Cerebellar cortex (tissue), 1 donor: Measurements from ENCODE around the gene ATP6V1G2.

Source experiments
- DNase-seq: peaks from one replicate; pipeline ENCODE4 v3.0.0-alpha.2; 2015; ENCODE audit warnings: low spot score

ATP6V1G2 gene

DNA sequence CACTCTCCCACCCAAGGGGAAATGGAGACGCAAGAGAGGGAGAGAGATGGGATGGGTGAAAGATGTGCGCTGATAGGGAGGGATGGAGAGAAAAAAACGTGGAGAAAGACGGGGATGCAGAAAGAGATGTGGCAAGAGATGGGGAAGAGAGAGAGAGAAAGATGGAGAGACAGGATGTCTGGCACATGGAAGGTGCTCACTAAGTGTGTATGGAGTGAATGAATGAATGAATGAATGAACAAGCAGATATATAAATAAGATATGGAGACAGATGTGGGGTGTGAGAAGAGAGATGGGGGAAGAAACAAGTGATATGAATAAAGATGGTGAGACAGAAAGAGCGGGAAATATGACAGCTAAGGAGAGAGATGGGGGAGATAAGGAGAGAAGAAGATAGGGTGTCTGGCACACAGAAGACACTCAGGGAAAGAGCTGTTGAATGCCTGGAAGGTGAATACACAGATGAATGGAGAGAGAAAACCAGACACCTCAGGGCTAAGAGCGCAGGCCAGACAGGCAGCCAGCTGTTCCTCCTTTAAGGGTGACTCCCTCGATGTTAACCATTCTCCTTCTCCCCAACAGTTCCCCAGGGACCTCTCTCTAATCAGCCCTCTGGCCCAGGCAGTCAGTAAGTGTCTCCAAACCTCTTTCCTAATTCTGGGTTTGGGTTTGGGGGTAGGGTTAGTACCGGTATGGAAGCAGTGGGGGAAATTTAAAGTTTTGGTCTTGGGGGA lies 29.7 kb upstream of the ATP6V1G2 start:
- no peak for DNase-seq

- no peak for DNase-seq
Measured at GRCh38 chr6:31575335-31575901, 29.0 kb upstream of the ATP6V1G2 start, which contains the start of gene TNF. TNF (plus strand) TSS chr6:31575565; CDS start chr6:31575742, 177 bp downstream.

- DNase-seq = no peak
Measured at GRCh38 chr6:31574106-31575061, 28.0 kb upstream of the ATP6V1G2 start.

- DNase-seq = no peak
Measured at GRCh38 chr6:31573239-31574105, 27.1 kb upstream of the ATP6V1G2 start.

DNA sequence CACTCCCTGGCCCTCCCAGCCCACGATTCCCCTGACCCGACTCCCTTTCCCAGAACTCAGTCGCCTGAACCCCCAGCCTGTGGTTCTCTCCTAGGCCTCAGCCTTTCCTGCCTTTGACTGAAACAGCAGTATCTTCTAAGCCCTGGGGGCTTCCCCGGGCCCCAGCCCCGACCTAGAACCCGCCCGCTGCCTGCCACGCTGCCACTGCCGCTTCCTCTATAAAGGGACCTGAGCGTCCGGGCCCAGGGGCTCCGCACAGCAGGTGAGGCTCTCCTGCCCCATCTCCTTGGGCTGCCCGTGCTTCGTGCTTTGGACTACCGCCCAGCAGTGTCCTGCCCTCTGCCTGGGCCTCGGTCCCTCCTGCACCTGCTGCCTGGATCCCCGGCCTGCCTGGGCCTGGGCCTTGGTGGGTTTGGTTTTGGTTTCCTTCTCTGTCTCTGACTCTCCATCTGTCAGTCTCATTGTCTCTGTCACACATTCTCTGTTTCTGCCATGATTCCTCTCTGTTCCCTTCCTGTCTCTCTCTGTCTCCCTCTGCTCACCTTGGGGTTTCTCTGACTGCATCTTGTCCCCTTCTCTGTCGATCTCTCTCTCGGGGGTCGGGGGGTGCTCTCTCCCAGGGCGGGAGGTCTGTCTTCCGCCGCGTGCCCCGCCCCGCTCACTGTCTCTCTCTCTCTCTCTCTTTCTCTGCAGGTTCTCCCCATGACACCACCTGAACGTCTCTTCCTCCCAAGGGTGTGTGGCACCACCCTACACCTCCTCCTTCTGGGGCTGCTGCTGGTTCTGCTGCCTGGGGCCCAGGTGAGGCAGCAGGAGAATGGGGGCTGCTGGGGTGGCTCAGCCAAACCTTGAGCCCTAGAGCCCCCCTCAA lies 25.9 kb upstream of the ATP6V1G2 start, which contains the start of gene LTA:
TSS of gene LTA (plus strand) at position 249 of the 871 bp plus-strand sequence. CDS start at position 703, 454 bp downstream.
- no peak for DNase-seq

GRCh38 chr6:31569861-31570536 lies 23.6 kb upstream of the ATP6V1G2 start:
- DNase-seq = no peak

GRCh38 chr6:31568537-31568961 lies 22.1 kb upstream of the ATP6V1G2 start:
- DNase-seq = no peak

- DNase-seq = no peak
Measured at GRCh38 chr6:31567531-31568370, 21.3 kb upstream of the ATP6V1G2 start.

GRCh38 chr6:31560697-31561058 lies 14.3 kb upstream of the ATP6V1G2 start:
- DNase-seq = no peak

DNA sequence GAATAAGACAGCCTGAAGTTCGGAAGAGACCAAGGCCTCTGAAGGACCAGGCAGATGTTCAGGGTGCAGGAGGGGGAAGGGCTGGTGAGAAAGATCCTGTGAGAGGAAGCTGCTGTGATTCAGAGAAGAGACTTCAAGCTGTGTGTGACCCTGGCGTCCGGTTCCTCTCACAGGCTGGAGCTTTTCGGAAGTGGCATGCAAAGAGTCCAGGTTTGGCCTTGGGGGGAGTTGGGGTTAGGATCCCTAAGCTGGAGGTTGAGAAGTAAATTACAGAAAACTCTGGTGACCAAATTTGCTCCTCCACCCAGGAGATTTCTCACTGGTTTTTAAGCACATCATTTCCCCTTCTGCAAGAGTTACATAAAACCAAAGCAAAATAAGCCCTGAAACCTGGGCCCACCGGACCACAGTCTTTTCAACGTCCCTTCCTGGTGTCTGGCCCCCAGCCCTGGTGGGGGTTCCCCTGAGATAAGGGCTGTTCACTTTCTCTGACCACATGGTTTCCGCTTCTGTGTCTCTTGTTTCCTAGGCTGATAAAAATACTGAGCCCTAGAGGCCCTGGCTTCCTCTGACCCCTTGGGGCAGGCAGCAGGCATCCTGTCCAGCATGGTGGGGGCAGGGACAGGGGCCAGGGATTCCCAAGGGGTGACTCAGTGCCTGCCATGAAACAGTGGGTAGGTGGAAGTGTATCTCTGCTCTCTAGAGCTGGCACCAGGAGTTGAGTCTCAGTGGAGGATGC lies 13.7 kb upstream of the ATP6V1G2 start:
- no peak for DNase-seq

GRCh38 chr6:31559606-31559957 lies 13.2 kb upstream of the ATP6V1G2 start:
- no peak for DNase-seq

- DNase-seq = no peak
Measured at GRCh38 chr6:31558631-31559500, 12.5 kb upstream of the ATP6V1G2 start.

DNA sequence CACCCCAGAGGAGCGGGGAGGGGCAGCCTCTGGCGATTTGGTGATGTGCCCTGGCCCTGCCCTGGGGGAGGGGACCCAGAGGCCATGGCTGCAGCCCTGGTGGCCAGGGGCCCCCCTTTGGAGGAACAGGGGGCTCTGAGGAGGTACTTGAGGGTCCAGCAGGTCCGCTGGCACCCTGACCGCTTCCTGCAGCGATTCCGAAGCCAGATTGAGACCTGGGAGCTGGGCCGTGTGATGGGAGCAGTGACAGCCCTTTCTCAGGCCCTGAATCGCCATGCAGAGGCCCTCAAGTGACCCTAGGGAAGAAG lies 11.9 kb upstream of the ATP6V1G2 start:
- no peak for DNase-seq

DNA sequence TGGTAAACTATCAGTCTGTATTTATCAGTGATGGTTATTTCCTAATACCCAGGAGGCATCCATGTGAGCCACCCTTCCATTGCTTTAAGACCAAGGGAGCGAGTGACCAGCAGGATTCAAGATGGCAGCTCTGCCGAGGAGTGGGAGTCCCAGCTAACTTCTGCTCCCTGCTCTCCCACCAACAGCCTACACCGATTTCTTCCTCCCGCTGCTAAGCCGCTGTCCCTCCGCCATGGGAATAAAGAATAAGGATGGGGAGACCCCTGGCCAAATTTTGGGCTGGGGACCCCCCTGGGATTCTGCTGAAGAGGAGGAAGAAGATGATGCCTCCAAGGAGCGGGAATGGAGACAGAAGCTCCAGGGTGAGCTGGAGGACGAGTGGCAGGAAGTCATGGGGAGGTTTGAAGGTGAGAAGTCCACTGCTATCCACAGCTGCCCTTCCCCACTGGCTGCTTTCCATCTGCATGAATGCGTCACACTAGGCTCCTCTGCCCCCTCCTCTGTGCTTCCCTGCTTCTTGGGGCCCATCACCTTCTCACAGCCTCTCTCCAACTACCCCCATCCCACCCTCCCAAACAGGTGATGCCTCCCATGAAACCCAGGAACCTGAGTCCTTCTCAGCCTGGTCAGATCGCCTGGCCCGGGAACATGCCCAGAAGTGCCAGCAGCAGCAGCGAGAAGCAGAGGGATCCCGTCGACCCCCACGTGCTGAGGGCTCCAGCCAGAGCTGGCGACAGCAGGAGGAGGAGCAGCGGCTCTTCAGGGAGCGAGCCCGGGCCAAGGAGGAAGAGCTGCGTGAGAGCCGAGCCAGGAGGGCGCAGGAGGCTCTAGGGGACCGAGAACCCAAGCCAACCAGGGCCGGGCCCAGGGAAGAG lies 11.3 kb upstream of the ATP6V1G2 start:
- no peak for DNase-seq

- DNase-seq = no peak
Measured at GRCh38 chr6:31556307-31556706, 9.9 kb upstream of the ATP6V1G2 start.

DNA sequence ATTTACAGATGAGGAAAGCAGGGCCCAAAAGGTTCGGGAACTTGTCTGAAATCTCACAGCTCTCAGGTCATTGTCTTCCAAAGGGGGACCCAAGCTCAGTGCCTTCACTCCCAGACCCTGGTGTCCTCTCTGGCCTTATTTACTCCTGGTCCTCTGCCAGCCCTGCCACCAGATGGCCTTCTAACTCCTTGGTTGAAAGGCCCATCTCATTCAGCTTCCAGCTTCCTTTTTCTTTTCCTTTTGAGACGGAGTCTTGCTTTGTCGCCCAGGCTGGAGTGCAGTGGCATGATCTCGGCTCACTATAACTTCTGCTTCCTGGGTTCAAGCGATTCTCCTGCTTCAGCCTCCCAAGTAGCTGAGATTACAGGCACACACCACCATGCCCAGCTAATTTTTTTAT lies 5.0 kb upstream of the ATP6V1G2 start:
- peak; percentile 76 for DNase-seq

DNA sequence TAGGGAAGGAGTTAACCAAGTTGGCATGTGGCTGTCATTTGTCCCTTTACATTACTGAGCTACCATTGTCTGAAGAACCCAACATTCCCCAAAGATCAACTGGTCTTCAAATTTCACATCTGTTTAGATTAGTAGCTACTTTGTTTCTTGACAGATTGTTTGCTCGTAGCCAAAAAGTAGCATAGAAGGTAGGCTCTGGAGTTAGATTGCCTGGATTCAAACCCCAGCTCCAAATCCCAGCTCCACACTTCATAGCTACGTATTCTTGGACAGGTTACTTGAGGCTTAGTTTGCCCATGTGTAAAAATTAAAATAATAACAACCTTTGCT lies 2.1 kb upstream of the ATP6V1G2 start:
- no peak for DNase-seq
